SK-N-MC (cell line): ENCODE measurements around the gene MYO7A.

Experiments used
- DNase-seq: peaks from one replicate; pipeline ENCODE4 v3.0.0-alpha.2; 2011; ENCODE audit warnings: low read depth, low spot score
- H3K27ac ChIP-seq: fragments of 200-600 bp; sonication (generic); 2 replicates; pipeline ENCODE4 v1.5.1; 2016; ENCODE audit warnings: mixed run types
- H3K36me3 ChIP-seq: fragments of 200-600 bp; sonication (generic); 2 replicates; pipeline ENCODE4 v1.6.1; 2017; ENCODE audit warnings: antibody characterized with exemption, low read length, mixed read lengths; ENCODE audit not compliant: insufficient read depth
- H3K4me3 ChIP-seq: fragments of 200-600 bp; sonication (generic); 2 replicates; pipeline ENCODE4 v1.5.1; 2016
- H3K9ac ChIP-seq: fragments of 200-600 bp; sonication (generic); 2 replicates; pipeline ENCODE4 v1.8.0; 2017; ENCODE audit warnings: mixed run types, mixed read lengths; ENCODE audit not compliant: insufficient read length
- H3K9me3 ChIP-seq: fragments of 200-600 bp; sonication (generic); 2 replicates; pipeline ENCODE4 v1.6.1; 2017; ENCODE audit warnings: low read depth, mild to moderate bottlenecking, antibody characterized with exemption, low read length, moderate library complexity, mixed read lengths
- EZH2 ChIP-seq: fragments of 200-600 bp; sonication (generic); IDR thresholded peaks from one replicate; pipeline ENCODE4 v1.6.1; 2017; ENCODE audit warnings: antibody characterized with exemption
- FOXP2 ChIP-seq: optimal IDR thresholded peaks from 2 replicates; pipeline ENCODE3; 2011; ENCODE audit warnings: mild to moderate bottlenecking, moderate library complexity; ENCODE audit not compliant: insufficient read depth; ENCODE audit errors: extremely low read length, control extremely low read depth
- POLR2AphosphoS5 ChIP-seq: IDR thresholded peaks from 2 replicates; pipeline ENCODE4 v1.6.1; 2012; ENCODE audit warnings: mild to moderate bottlenecking, low read depth, low read length, borderline replicate concordance

The MYO7A gene

GRCh38 chr11:77126861-77127234, 1.2 kb upstream of the MYO7A start:
- no peak for DNase-seq
- H3K9me3 ChIP-seq: no peaks in the 10 kb centered on the region
- no peak overlapping the region for H3K27ac ChIP-seq
- no peaks in the 10 kb centered on the region for H3K36me3 ChIP-seq
- TF ChIP-seq EZH2 (no peak), POLR2AphosphoS5 (no peak), FOXP2 (no peak)
- H3K4me3 ChIP-seq: no peak overlapping the region
- H3K9ac ChIP-seq: no peak overlapping the region

- TF ChIP-seq POLR2AphosphoS5: no peak
- no peak for TF ChIP-seq FOXP2
- TF ChIP-seq EZH2: no peak
- no peak overlapping the region for H3K9ac ChIP-seq
- H3K4me3 ChIP-seq: peak overlapping the region; percentile 45; the same call in 1 of the 2 replicates
- no peak overlapping the region for H3K27ac ChIP-seq
- no peaks in the 10 kb centered on the region for H3K9me3 ChIP-seq
- no peaks in the 10 kb centered on the region for H3K36me3 ChIP-seq
- DNase-seq: no peak
Measured at GRCh38 chr11:77127235-77127911, 673 bp upstream of the MYO7A start.

- Histone ChIP-seq H3K9me3 (no peaks in the 10 kb centered on the region), H3K36me3 (no peaks in the 10 kb centered on the region), H3K27ac (no peak overlapping the region), H3K9ac (no peak overlapping the region), H3K4me3 (no peak overlapping the region)
- TF ChIP-seq EZH2 (no peak), POLR2AphosphoS5 (no peak), FOXP2 (no peak)
- DNase-seq: no peak
Measured at GRCh38 chr11:77129069-77129841, 1.2 kb downstream of the MYO7A start.

GRCh38 chr11:77129842-77130756, 2.1 kb downstream of the MYO7A start:
- no peak overlapping the region for H3K27ac ChIP-seq
- no peak overlapping the region for H3K9ac ChIP-seq
- TF ChIP-seq POLR2AphosphoS5 (no peak), FOXP2 (no peak)
- no peak overlapping the region for H3K4me3 ChIP-seq
- no peaks in the 10 kb centered on the region for H3K36me3 ChIP-seq
- DNase-seq: no peak
- no peaks in the 10 kb centered on the region for H3K9me3 ChIP-seq

GRCh38 chr11:77130763-77131513, 2.9 kb downstream of the MYO7A start:
- Histone ChIP-seq H3K36me3 (no peaks in the 10 kb centered on the region), H3K9me3 (no peaks in the 10 kb centered on the region), H3K4me3 (no peak overlapping the region), H3K9ac (no peak overlapping the region), H3K27ac (no peak overlapping the region)
- TF ChIP-seq POLR2AphosphoS5 (no peak), FOXP2 (no peak), EZH2 (no peak)
- no peak for DNase-seq

- Histone ChIP-seq H3K36me3 (no peaks in the 10 kb centered on the region), H3K27ac (no peak overlapping the region), H3K9ac (no peak overlapping the region), H3K9me3 (no peaks in the 10 kb centered on the region), H3K4me3 (no peak overlapping the region)
- no peak for DNase-seq
- TF ChIP-seq EZH2: no peak
- no peak for TF ChIP-seq FOXP2
- no peak for TF ChIP-seq POLR2AphosphoS5
Measured at GRCh38 chr11:77131560-77131959, 3.5 kb downstream of the MYO7A start.

- no peak overlapping the region for H3K9ac ChIP-seq
Measured at GRCh38 chr11:77135069-77135468, 7.0 kb downstream of the MYO7A start.

More at GRCh38 chr11:77135069-77135468, 7.0 kb downstream of the MYO7A start:
- TF ChIP-seq EZH2 (no peak), FOXP2 (no peak), POLR2AphosphoS5 (no peak)
- no peak overlapping the region for H3K27ac ChIP-seq
- no peaks in the 10 kb centered on the region for H3K9me3 ChIP-seq
- H3K36me3 ChIP-seq: no peaks in the 10 kb centered on the region
- H3K4me3 ChIP-seq: no peak overlapping the region
- DNase-seq: no peak
